GM23248 (cell line): ENCODE results near the gene POLR2F. TPM values are rescaled to one million over a fixed set of nuclear protein-coding genes. Genes with fewer than 3 reads are reported as not detected.
A peak's percentile ranks its signal among the peaks of the same experiment; 100 is the strongest.
"Not testable (repeated sequence)": the region's sequence is repeated elsewhere in the genome, so short reads cannot be mapped to it uniquely, and the experiment has no call there.

ENCODE experiments used
- DNase-seq: peaks from one replicate; pipeline ENCODE4 v3.0.0-alpha.2; 2015
- H2AFZ ChIP-seq: fragments of 200-600 bp; sonication (generic); 2 replicates; pipeline ENCODE4 v1.6.1; 2016; ENCODE audit warnings: antibody characterized with exemption
- H3F3A ChIP-seq: fragments of 200-600 bp; sonication (generic); 2 replicates; pipeline ENCODE4 v1.6.1; 2016; ENCODE audit warnings: mild to moderate bottlenecking, antibody characterized with exemption, mixed run types; ENCODE audit not compliant: insufficient read depth
- H3K27ac ChIP-seq: fragments of 200-600 bp; sonication (generic); 2 replicates; pipeline ENCODE4 v1.5.1; 2016; ENCODE audit warnings: mild to moderate bottlenecking
- H3K27me3 ChIP-seq: fragments of 200-600 bp; sonication (generic); replicated peaks from 2 replicates; pipeline ENCODE4 v1.6.1; 2016; ENCODE audit warnings: mild to moderate bottlenecking; ENCODE audit not compliant: insufficient read depth
- H3K36me3 ChIP-seq: fragments of 200-600 bp; sonication (generic); 2 replicates; pipeline ENCODE4 v1.6.1; 2016; ENCODE audit warnings: low read depth, mild to moderate bottlenecking
- H3K4me1 ChIP-seq: fragments of 200-600 bp; sonication (generic); 2 replicates; pipeline ENCODE4 v1.6.1; 2016; ENCODE audit warnings: mild to moderate bottlenecking; ENCODE audit not compliant: insufficient read depth
- H3K4me2 ChIP-seq: fragments of 200-600 bp; sonication (generic); one replicate; pipeline ENCODE4 v1.6.1; 2016; ENCODE audit warnings: mild to moderate bottlenecking; ENCODE audit not compliant: unreplicated experiment
- H3K4me3 ChIP-seq: fragments of 200-600 bp; sonication (generic); 2 replicates; pipeline ENCODE4 v1.5.1; 2016; ENCODE audit warnings: mild to moderate bottlenecking
- H3K79me2 ChIP-seq: fragments of 200-600 bp; sonication (generic); 2 replicates; pipeline ENCODE4 v1.6.1; 2016; ENCODE audit warnings: mild to moderate bottlenecking; ENCODE audit not compliant: insufficient read depth
- H3K9ac ChIP-seq: fragments of 200-600 bp; sonication (generic); 2 replicates; pipeline ENCODE4 v1.6.1; 2016; ENCODE audit warnings: mild to moderate bottlenecking
- H3K9me2 ChIP-seq: fragments of 200-600 bp; sonication (generic); 2 replicates; pipeline ENCODE4 v1.6.1; 2016; ENCODE audit warnings: mixed run types, mild to moderate bottlenecking, moderate library complexity; ENCODE audit not compliant: insufficient read depth
- H3K9me3 ChIP-seq: fragments of 200-600 bp; sonication (generic); one replicate; pipeline ENCODE4 v1.6.1; 2017; ENCODE audit warnings: low read depth
- H4K20me1 ChIP-seq: fragments of 200-600 bp; sonication (generic); 2 replicates; pipeline ENCODE4 v1.6.0; 2016; ENCODE audit not compliant: insufficient read depth
- EZH2 ChIP-seq: fragments of 200-600 bp; sonication (generic); IDR thresholded peaks from 2 replicates; pipeline ENCODE4 v1.6.1; 2018; ENCODE audit warnings: antibody characterized with exemption, mild to moderate bottlenecking; ENCODE audit not compliant: insufficient read depth, poor library complexity, severe bottlenecking
- EZH2phosphoT487 ChIP-seq: fragments of 200-600 bp; sonication (generic); IDR thresholded peaks from 2 replicates; pipeline ENCODE4 v1.6.1; 2018; ENCODE audit warnings: antibody characterized with exemption, moderate library complexity, mild to moderate bottlenecking, low read depth; ENCODE audit not compliant: insufficient read depth
- WGBS, 2 experiments: methylation state at CpG; one replicate each; pipeline ENCODE4 v1.1.6; 2015 to 2017; ENCODE audit warnings: low lambda C conversion rate in 2 of 2, low coverage in 1 of 2; ENCODE audit errors: missing lambda C conversion rate in 2 of 2; 5-methylcytosine and 5-hydroxymethylcytosine counted together
- in situ Hi-C: fragments of 300-500 bp; cut with MboI; formaldehyde crosslinking; loops from 2 replicates; pipeline ENCODE4 v1.15.0; 2020
- polyA plus RNA-seq: library from polyadenylated mRNA; unstranded; fragments of >200 nt; fragmentation: Nextera tagmentation; extraction: Ambion mirVana; gene quantifications from 2 replicates; pipeline ENCODE4 v1.2.1, GENCODE V29; 2016
- total RNA-seq: library from RNA; depleted of rRNA; stranded (reverse); fragments of >200 nt; shearing (Covaris generic); gene quantifications from 2 replicates; pipeline ENCODE4 v1.2.3, GENCODE V29; 2014

Gene POLR2F
- total and polyA plus RNA-seq, 2 experiments from 2014 or later, result 71.4 to 148 TPM

DNA sequence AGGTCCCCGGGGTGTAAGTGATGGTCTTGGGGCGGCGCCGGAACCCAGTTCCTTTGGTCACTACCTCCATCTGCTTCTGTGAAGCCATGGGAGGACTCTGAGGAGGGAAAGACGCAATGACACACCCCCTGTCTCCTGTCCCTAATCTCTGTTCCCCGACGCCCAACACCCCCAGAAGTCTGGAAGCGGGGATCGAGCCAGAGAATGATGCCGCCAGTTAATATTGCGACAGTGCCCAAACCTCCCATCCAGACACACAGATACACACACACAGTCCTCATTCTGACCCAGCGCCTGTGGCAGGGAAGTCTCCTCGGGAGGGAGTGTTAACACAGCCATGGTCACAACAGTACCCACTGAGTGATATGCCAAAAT, 450 bp upstream of the POLR2F start:
- 1 to 3% methylated on average over 13 of the region's 13 CpGs for WGBS, 2 experiments
- in situ Hi-C loops, result no loop called here

DNA sequence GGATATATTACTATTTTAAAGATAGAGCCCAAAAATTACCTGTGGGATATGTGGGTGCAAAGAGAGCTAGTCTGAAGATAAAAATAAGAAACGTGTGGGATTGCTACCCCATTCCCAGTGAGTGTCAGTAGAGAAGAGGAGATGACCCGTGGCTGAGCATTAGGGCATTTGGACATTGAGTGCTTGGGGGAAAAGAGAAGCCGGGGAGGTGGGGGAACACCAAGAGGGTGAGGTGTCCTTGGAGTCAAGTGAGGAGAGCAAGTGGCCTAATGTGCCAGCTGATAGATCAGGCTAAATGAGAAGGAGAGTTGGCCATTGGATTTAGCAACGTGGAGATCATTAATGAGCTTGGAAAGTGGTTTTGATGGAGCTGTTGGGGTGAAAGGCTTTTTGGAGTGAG, 1.2 kb downstream of the POLR2F start:
- in situ Hi-C loops, result no loop called here
- peaks cover 9% of the 10 kb centered on the region; the same call in 1 of the 2 replicates for H3K4me1 ChIP-seq
- 35 to 40% methylated on average over 4 of the region's 4 CpGs for WGBS, 2 experiments
- H3K9ac ChIP-seq, result peak overlapping the region; percentile 90
- DNase-seq, result no peak
- H4K20me1 ChIP-seq, result no peaks in the 10 kb centered on the region
- peak overlapping the region; percentile 98 for H3K4me2 ChIP-seq
- no peaks in the 10 kb centered on the region for H3K9me3 ChIP-seq
- H3K27me3 ChIP-seq, result no peaks in the 10 kb centered on the region
- H3K9me2 ChIP-seq, result no peaks in the 10 kb centered on the region
- peaks cover 27% of the 10 kb centered on the region for H3K79me2 ChIP-seq
- peak overlapping the region; percentile 93 for H3K4me3 ChIP-seq
- TF ChIP-seq EZH2phosphoT487 (no peak), EZH2 (no peak)
- H3K27ac ChIP-seq, result no peak overlapping the region
- H2AFZ ChIP-seq, result no peak overlapping the region
- peaks cover 6% of the 10 kb centered on the region; the same call in 1 of the 2 replicates for H3K36me3 ChIP-seq
- 0 out of 2 replicates have a peak, but pooled peaks cover 4% of the 10 kb centered on the region for H3F3A ChIP-seq

More for the DNA sequence above, 450 bp upstream of the POLR2F start:
- H3F3A ChIP-seq, result 0 out of 2 replicates have a peak, but pooled peaks cover 4% of the 10 kb centered on the region
- no peak for TF ChIP-seq EZH2phosphoT487
- TF ChIP-seq EZH2, result no peak
- H3K9ac ChIP-seq, result peak overlapping the region; percentile 90
- H3K36me3 ChIP-seq, result 0 out of 2 replicates have a peak, but pooled peaks cover 6% of the 10 kb centered on the region
- H3K79me2 ChIP-seq, result peaks cover 27% of the 10 kb centered on the region
- peaks cover 14% of the 10 kb centered on the region for H3K4me1 ChIP-seq
- no peaks in the 10 kb centered on the region for H3K27me3 ChIP-seq
- H3K4me2 ChIP-seq, result peak overlapping the region; percentile 98
- peak overlapping the region; percentile 93 for H3K4me3 ChIP-seq
- peak; percentile 76 for DNase-seq
- peak overlapping the region; percentile 91 for H2AFZ ChIP-seq
- H3K9me3 ChIP-seq, result no peaks in the 10 kb centered on the region
- H3K27ac ChIP-seq, result peak overlapping the region; percentile 87
- H3K9me2 ChIP-seq, result no peaks in the 10 kb centered on the region
- no peaks in the 10 kb centered on the region for H4K20me1 ChIP-seq

DNA sequence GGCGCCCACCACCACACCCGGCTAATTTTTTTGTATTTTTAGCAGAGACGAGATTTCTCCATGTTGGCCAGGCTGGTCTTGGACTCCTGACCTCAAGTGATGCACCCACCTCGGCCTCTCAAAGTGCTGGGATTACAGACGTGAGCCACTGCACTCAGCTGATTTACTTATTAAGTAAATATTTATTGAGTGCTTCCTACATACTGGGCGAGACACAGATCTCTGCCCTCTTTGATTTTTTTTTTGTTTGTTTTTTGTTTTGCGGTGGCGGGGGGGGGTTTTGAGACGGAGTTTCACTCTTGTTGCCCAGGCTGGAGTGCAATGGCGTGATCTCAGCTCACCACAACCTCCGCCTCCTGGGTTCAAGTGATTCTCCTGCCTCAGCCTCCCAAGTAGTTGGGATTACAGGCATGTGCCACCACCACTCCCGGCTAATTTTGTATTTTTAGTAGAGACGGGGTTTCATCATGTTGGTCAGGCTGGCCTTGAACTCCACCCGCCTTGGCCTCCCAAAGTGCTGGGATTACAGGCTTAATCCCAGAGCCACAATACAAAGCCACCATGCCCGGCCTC, 2.4 kb downstream of the POLR2F start:
- H3K4me2 ChIP-seq, H3F3A ChIP-seq, DNase-seq, H4K20me1 ChIP-seq, H2AFZ ChIP-seq, H3K9me3 ChIP-seq, H3K27ac ChIP-seq, H3K4me1 ChIP-seq, H3K4me3 ChIP-seq, H3K36me3 ChIP-seq, H3K9ac ChIP-seq, in situ Hi-C loops, H3K27me3 ChIP-seq, H3K9me2 ChIP-seq: not testable (repeated sequence)
- 90 to 93% methylated on average over 15 of the region's 15 CpGs for WGBS, 2 experiments
- H3K79me2 ChIP-seq, result peaks cover 27% of the 10 kb centered on the region

DNA sequence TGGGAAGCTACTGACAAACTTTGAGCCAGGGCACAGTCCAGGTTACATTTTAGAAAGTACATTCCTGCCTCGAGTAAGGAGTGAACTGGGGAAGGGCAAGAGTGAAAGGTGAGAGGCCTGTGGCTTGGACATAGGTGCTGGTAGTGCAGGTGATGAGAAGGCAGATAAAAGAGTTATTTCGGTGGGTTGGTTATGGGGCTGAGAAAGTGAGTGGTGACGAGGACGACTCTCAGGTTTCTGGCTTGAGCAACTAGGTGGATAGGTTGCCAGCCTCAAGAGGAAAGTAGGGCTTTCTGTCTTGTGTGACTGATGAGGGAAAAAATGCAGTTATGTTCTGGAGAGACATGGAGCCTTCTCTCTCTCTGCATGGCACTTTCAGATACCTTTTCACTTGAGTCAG, 3.7 kb downstream of the POLR2F start:
- H3K27me3 ChIP-seq, result no peaks in the 10 kb centered on the region
- in situ Hi-C loops, result no loop called here
- no peak overlapping the region for H3K9ac ChIP-seq
- no peaks in the 10 kb centered on the region for H3K9me3 ChIP-seq
- TF ChIP-seq EZH2phosphoT487, result no peak
- no peak for TF ChIP-seq EZH2
- H3K4me3 ChIP-seq, result no peak overlapping the region
- no peak overlapping the region for H2AFZ ChIP-seq
- no peak overlapping the region for H3K4me2 ChIP-seq
- H4K20me1 ChIP-seq, result no peaks in the 10 kb centered on the region
- no peak for DNase-seq
- no peak overlapping the region for H3K27ac ChIP-seq
- H3K79me2 ChIP-seq, result peaks cover 27% of the 10 kb centered on the region
- peaks cover 11% of the 10 kb centered on the region; the same call in 1 of the 2 replicates for H3K36me3 ChIP-seq
- peaks cover 9% of the 10 kb centered on the region; the same call in 1 of the 2 replicates for H3K4me1 ChIP-seq
- WGBS, 2 experiments, result 60 to 70% methylated on average over 4 of the region's 4 CpGs
- H3F3A ChIP-seq, result no peaks in the 10 kb centered on the region
- no peaks in the 10 kb centered on the region for H3K9me2 ChIP-seq
